ENCODE data around the gene GRK6. TPM values are rescaled to one million over a fixed set of nuclear protein-coding genes. Genes with fewer than 3 reads are reported as not detected.

Gene GRK6
- total and polyA plus RNA-seq, 9 of the 15 experiments (the other 6 are each of a cell fraction or from before 2014, with no cell fraction given): 0.63 to 122 (median 44.5) TPM

GRCh38 chr5:177478711-177479646, 52.5 kb downstream of the GRK6 start (continued):
- TF ChIP-seq THAP12 (CRISPR knock-in tag; IDR thresholded peaks at IDR 0.05) (no peak), YY1 (IDR thresholded peaks at IDR 0.05; ENCODE audit: borderline replicate concordance in 1 of 3, control insufficient read depth in 1 of 3, extremely low read depth in 1 of 3, insufficient read depth in 3 of 3, insufficient read length in 1 of 3, insufficient replicate concordance in 2 of 3, low read depth in 1 of 3, low read length in 2 of 3) (no peak), MNT (conservative IDR thresholded peaks at IDR 0.05) (peak; percentile 70 to 85), SIX5 (IDR thresholded peaks at IDR 0.05; ENCODE audit: borderline replicate concordance in 1 of 2, insufficient read depth in 1 of 2, low read depth in 1 of 2, low read length in 2 of 2) (no peak), NCOR1 (IDR thresholded peaks at IDR 0.05) (peak; percentile 21; the same call in 1 of the 2 replicates), RBFOX2 (IDR thresholded peaks at IDR 0.05; ENCODE audit: low read depth, low read length) (peak; percentile 51; the same call in 1 of the 2 replicates), DIDO1 (tag; IDR thresholded peaks at IDR 0.05; ENCODE audit: low read depth) (no peak), KLF1 (tag; IDR thresholded peaks at IDR 0.05) (no peak), SETDB1 (IDR thresholded peaks at IDR 0.05; ENCODE audit: low read length) (no peak), ZNF75A (CRISPR knock-in tag; IDR thresholded peaks at IDR 0.05) (no peak), VEZF1 (CRISPR knock-in tag; IDR thresholded peaks at IDR 0.05) (peak; percentile 67; the same call in 1 of the 2 replicates), SMAD4 (CRISPR knock-in tag; conservative IDR thresholded peaks at IDR 0.05) (peak; percentile 93), ZNF165 (CRISPR knock-in tag; IDR thresholded peaks at IDR 0.05; ENCODE audit: borderline replicate concordance) (no peak), SUPT5H (IDR thresholded peaks at IDR 0.05) (peak; percentile 50), ZNF3 (CRISPR knock-in tag; IDR thresholded peaks at IDR 0.05) (no peak), CREBBP (IDR thresholded peaks at IDR 0.05; ENCODE audit: low read depth, low read length) (no peak), SP2 (IDR thresholded peaks at IDR 0.05; ENCODE audit: extremely low read depth, low read depth, low read length, poor library complexity, severe bottlenecking) (no peak), EP300 (IDR thresholded peaks at IDR 0.05; ENCODE audit: low read length) (no peak), TCF3 (CRISPR knock-in tag; IDR thresholded peaks at IDR 0.05) (0 out of 2 replicates have a peak, but pooled peaks have one; percentile 2)
- TF ChIP-seq, protein P1, sequence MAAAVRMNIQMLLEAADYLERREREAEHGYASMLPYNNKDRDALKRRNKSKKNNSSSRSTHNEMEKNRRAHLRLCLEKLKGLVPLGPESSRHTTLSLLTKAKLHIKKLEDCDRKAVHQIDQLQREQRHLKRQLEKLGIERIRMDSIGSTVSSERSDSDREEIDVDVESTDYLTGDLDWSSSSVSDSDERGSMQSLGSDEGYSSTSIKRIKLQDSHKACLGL (CRISPR knock-in tag; IDR thresholded peaks at IDR 0.05; ENCODE audit: borderline replicate concordance, poor library complexity, severe bottlenecking): no peak

Data from K562 (cell line).